Measurements from ENCODE around the gene CERS6.

GRCh38 chr2:168767258-168767657, 311.2 kb downstream of the CERS6 start:
- no peak for TF ChIP-seq CTCF (IDR thresholded peaks at IDR 0.05)
- TF ChIP-seq POLR2A (IDR thresholded peaks at IDR 0.05) = no peak

Measured in thyroid gland (tissue), 4 donors.